ENCODE results near the gene URB1. TPM values are rescaled to one million over a fixed set of nuclear protein-coding genes. Genes with fewer than 3 reads are reported as not detected.

URB1 gene
- total and polyA plus RNA-seq, 2 experiments from 2014 or later = 3.4 to 10.1 TPM

DNA sequence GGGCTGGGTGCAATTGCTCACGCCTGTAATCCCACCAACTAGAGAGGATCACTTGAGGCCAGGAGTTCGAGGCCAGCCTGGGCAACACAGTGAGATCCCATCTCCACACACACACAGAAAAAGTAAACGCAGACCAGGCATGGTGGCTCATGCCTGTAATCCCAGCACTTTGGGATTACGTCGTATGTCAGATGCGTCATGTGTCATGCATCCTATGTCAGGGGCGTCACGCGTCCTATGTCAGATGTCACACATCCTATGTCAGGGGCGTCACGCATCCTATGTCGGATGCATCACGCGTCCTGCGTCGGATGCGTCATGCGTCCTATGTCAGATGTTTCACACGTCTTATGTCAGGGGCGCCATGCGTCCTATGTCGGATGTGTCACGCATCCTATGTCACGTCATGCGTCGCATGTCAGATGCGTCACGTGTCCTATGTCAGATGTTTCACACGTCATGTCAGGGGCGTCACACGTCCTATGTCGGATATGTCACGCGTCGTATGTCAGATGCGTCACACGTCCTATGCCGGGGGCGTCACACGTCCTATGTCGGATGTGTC lies 92.6 kb downstream of the URB1 start:
- DNase-seq (ENCODE audit: low spot score) = no peak
- no peaks in the 10 kb centered on the region for H4K20me1 ChIP-seq (ENCODE audit: insufficient read depth, poor library complexity, severe bottlenecking)
- WGBS (ENCODE audit: low lambda C conversion rate, missing lambda C conversion rate) = 94% methylated on average over 40 of the region's 41 CpGs
- H3K9me3 ChIP-seq (ENCODE audit: low read depth) = no peaks in the 10 kb centered on the region
- no peak overlapping the region for H3K27ac ChIP-seq
- no peak overlapping the region for H2AFZ ChIP-seq
- H3K4me3 ChIP-seq = no peak overlapping the region
- H3K79me2 ChIP-seq = no peaks in the 10 kb centered on the region
- H3K4me1 ChIP-seq (ENCODE audit: insufficient read depth) = no peaks in the 10 kb centered on the region
- no peaks in the 10 kb centered on the region for H3K9me2 ChIP-seq (replicated peaks; ENCODE audit: insufficient read depth)
- H3K4me2 ChIP-seq = no peak overlapping the region
- TF ChIP-seq, protein P1, sequence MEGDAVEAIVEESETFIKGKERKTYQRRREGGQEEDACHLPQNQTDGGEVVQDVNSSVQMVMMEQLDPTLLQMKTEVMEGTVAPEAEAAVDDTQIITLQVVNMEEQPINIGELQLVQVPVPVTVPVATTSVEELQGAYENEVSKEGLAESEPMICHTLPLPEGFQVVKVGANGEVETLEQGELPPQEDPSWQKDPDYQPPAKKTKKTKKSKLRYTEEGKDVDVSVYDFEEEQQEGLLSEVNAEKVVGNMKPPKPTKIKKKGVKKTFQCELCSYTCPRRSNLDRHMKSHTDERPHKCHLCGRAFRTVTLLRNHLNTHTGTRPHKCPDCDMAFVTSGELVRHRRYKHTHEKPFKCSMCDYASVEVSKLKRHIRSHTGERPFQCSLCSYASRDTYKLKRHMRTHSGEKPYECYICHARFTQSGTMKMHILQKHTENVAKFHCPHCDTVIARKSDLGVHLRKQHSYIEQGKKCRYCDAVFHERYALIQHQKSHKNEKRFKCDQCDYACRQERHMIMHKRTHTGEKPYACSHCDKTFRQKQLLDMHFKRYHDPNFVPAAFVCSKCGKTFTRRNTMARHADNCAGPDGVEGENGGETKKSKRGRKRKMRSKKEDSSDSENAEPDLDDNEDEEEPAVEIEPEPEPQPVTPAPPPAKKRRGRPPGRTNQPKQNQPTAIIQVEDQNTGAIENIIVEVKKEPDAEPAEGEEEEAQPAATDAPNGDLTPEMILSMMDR (IDR thresholded peaks at IDR 0.05; ENCODE audit: poor library complexity) = no peak
- TF ChIP-seq EZH2phosphoT487 (IDR thresholded peaks at IDR 0.05; ENCODE audit: low read depth, severe bottlenecking, unreplicated experiment) (no peak), EZH2 (IDR thresholded peaks at IDR 0.05; ENCODE audit: borderline replicate concordance) (no peak)
- H3K36me3 ChIP-seq (replicated peaks; ENCODE audit: insufficient read depth, low read depth) = no peaks in the 10 kb centered on the region
- no peaks in the 10 kb centered on the region for H3K27me3 ChIP-seq

DNA sequence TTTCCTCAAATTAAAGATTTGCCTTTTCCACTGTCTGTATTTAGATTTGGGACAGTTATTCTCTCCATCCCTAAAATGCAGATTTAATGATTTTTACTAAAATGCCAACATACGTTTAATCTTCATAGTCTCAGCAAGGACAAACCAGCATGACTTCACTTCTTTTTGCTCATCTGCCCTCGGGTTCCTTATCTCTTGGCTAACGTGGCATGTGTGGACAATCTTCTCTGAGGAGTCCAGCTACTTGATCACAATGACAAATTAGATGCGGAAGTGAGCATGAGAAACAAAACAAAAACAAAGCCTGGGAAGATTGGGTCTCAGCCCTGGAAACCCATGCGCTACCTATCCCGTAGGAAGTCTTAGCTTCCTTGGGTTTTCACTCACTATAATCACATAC lies 93.1 kb downstream of the URB1 start:
- TF ChIP-seq EZH2phosphoT487 (IDR thresholded peaks at IDR 0.05; ENCODE audit: low read depth, severe bottlenecking, unreplicated experiment) (no peak), EZH2 (IDR thresholded peaks at IDR 0.05; ENCODE audit: borderline replicate concordance) (no peak)
- TF ChIP-seq, protein P1 (IDR thresholded peaks at IDR 0.05; ENCODE audit: poor library complexity) = no peak
- H3K79me2 ChIP-seq = no peaks in the 10 kb centered on the region
- H3K4me1 ChIP-seq (ENCODE audit: insufficient read depth) = no peaks in the 10 kb centered on the region
- H3K9me2 ChIP-seq (replicated peaks; ENCODE audit: insufficient read depth) = no peaks in the 10 kb centered on the region
- no peaks in the 10 kb centered on the region for H3K27me3 ChIP-seq
- no peaks in the 10 kb centered on the region for H3K9me3 ChIP-seq (ENCODE audit: low read depth)
- no peak for DNase-seq (ENCODE audit: low spot score)
- no peaks in the 10 kb centered on the region for H4K20me1 ChIP-seq (ENCODE audit: insufficient read depth, poor library complexity, severe bottlenecking)
- H3K27ac ChIP-seq = no peak overlapping the region
- H3K4me2 ChIP-seq = no peak overlapping the region
- no peaks in the 10 kb centered on the region for H3K36me3 ChIP-seq (replicated peaks; ENCODE audit: insufficient read depth, low read depth)
- no peak overlapping the region for H3K4me3 ChIP-seq
- H2AFZ ChIP-seq = no peak overlapping the region
- WGBS (ENCODE audit: low lambda C conversion rate, missing lambda C conversion rate) = 86% methylated on average over 6 of the region's 6 CpGs

DNA sequence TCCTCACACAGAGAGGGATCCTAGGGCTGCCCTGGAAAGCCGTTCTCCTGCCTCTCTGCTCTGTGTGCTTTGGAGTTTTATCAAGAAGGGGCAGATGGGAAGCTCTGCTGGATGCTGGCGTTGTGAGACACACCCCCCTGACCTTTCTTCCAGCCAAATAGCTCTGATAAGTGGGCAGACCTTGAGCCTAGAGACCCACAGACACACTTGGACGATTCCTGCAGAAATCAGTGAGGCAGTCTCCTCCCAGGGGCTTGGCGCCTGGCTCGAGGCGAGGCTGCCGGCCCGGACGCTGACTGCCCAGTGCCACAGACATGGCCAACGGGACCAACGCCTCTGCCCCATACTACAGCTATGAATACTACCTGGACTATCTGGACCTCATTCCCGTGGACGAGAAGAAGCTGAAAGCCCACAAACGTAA lies 94.1 kb downstream of the URB1 start, which contains the start of gene MRAP:
MRAP (plus strand) TSS at position 198 of the 424 bp plus-strand sequence; CDS start at position 315, 117 bp downstream.
- H3K27ac ChIP-seq = no peak within 1 kb of the TSS
- DNase-seq (ENCODE audit: low spot score) = no peak
- H3K4me3 ChIP-seq = no peak within 1 kb of the TSS
- H3K9me2 ChIP-seq (replicated peaks; ENCODE audit: insufficient read depth) = no peaks in the 10 kb centered on the region
- H3K36me3 ChIP-seq (replicated peaks; ENCODE audit: insufficient read depth, low read depth) = no peaks in the 10 kb centered on the region
- no peaks in the 10 kb centered on the region for H3K27me3 ChIP-seq
- no peaks in the 10 kb centered on the region for H4K20me1 ChIP-seq (ENCODE audit: insufficient read depth, poor library complexity, severe bottlenecking)
- H3K4me1 ChIP-seq (ENCODE audit: insufficient read depth) = no peaks in the 10 kb centered on the region
- H3K79me2 ChIP-seq = no peaks in the 10 kb centered on the region
- no peak within 1 kb of the TSS for H2AFZ ChIP-seq
- H3K9me3 ChIP-seq (ENCODE audit: low read depth) = no peaks in the 10 kb centered on the region
- 89% methylated on average over 14 of the region's 14 CpGs for WGBS (ENCODE audit: low lambda C conversion rate, missing lambda C conversion rate)
- no peak within 1 kb of the TSS for H3K4me2 ChIP-seq
- TF ChIP-seq EZH2phosphoT487 (IDR thresholded peaks at IDR 0.05; ENCODE audit: low read depth, severe bottlenecking, unreplicated experiment) = no peak
- TF ChIP-seq, protein P1 (IDR thresholded peaks at IDR 0.05; ENCODE audit: poor library complexity) = no peak
- TF ChIP-seq EZH2 (IDR thresholded peaks at IDR 0.05; ENCODE audit: borderline replicate concordance) = no peak

All from hepatocyte (in vitro differentiated cells).